HepG2 (cell line): Measurements from ENCODE around the gene APOC3. TPM values are rescaled to one million over a fixed set of nuclear protein-coding genes. Genes with fewer than 3 reads are reported as not detected.

ENCODE experiments used
- EED ChIP-seq: sonication (generic); formaldehyde crosslinking; IDR thresholded peaks from 2 replicates; pipeline ENCODE4 v1.5.0; 2020; ENCODE audit warnings: mild to moderate bottlenecking, missing genetic modification reagents
- GPBP1L1 ChIP-seq: sonication (generic); formaldehyde crosslinking; IDR thresholded peaks from 2 replicates; pipeline ENCODE4 v1.5.0; 2020; ENCODE audit warnings: mild to moderate bottlenecking, missing genetic modification reagents
- HNRNPUL1 ChIP-seq: fragments of 200-400 bp; formaldehyde crosslinking; IDR thresholded peaks from 2 replicates; pipeline ENCODE4 v1.6.1; 2017; ENCODE audit warnings: low read depth, mild to moderate bottlenecking, low read length, moderate library complexity
- POGK ChIP-seq: sonication (generic); formaldehyde crosslinking; conservative IDR thresholded peaks from 2 replicates; pipeline ENCODE4 v1.8.0; 2022; ENCODE audit warnings: mild to moderate bottlenecking, moderate library complexity, missing genetic modification reagents
- ZKSCAN8 ChIP-seq: IDR thresholded peaks from 2 replicates; pipeline ENCODE4 v1.6.1; 2016; ENCODE audit warnings: borderline replicate concordance, missing genetic modification reagents, missing compliant biosample characterization
- ZNF333 ChIP-seq: sonication (generic); formaldehyde crosslinking; IDR thresholded peaks from 2 replicates; pipeline ENCODE4 v1.4.0; 2020; ENCODE audit warnings: mild to moderate bottlenecking, missing genetic modification reagents, borderline replicate concordance
- ZNF530 ChIP-seq: sonication (generic); formaldehyde crosslinking; IDR thresholded peaks from 2 replicates; pipeline ENCODE4 v1.5.0; 2020; ENCODE audit warnings: low read depth, mild to moderate bottlenecking, missing genetic modification reagents
- ZNF75D ChIP-seq: sonication (generic); formaldehyde crosslinking; IDR thresholded peaks from 2 replicates; pipeline ENCODE4 v1.8.1; 2023; ENCODE audit warnings: missing genetic modification reagents, mild to moderate bottlenecking, borderline replicate concordance
- polyA plus RNA-seq, 8 experiments: library from polyadenylated mRNA; depleted of rRNA in 3 of 8; stranded (reverse) in 7 of 8; unstranded in 1 of 8; fragments of >200 nt; fragmentation: Illumina TruSeq in 4 of 8; extraction: Trizol in 4 of 8; gene quantifications; 2 replicates each; pipeline versions ENCODE4 v1.2.1 to v1.2.3, GENCODE V29; 2011 to 2016; ENCODE audit warnings: low read depth in 4 of 8, missing spikeins in 1 of 8, mixed read lengths in 1 of 8; ENCODE audit not compliant: insufficient read depth in 1 of 8
- total RNA-seq, 5 experiments: library from RNA; depleted of rRNA; stranded (reverse); fragments of >200 nt; fragmentation: Illumina TruSeq; extraction: Trizol; gene quantifications; 2 replicates each; pipeline ENCODE4 v1.2.3, GENCODE V29; 2016; ENCODE audit warnings: low read depth in 1 of 5
- TF ChIP-seq, protein P1 (sequence below): sonication (generic); formaldehyde crosslinking; IDR thresholded peaks from 2 replicates; pipeline ENCODE4 v1.9.0; 2021; ENCODE audit warnings: missing genetic modification reagents, mild to moderate bottlenecking, borderline replicate concordance
- TF ChIP-seq, protein P2 (sequence below): sonication (generic); formaldehyde crosslinking; IDR thresholded peaks from 2 replicates; pipeline ENCODE4 v1.9.0; 2021; ENCODE audit warnings: missing genetic modification reagents, mild to moderate bottlenecking, borderline replicate concordance
- TF ChIP-seq, protein P3 (sequence below), 2 experiments: fragments of 450-650 bp in 1 of 2; sonication (generic) in 1 of 2; formaldehyde crosslinking; IDR thresholded peaks; 2 replicates each; pipeline versions ENCODE4 v1.5.0 to v1.8.0; 2020 to 2022; ENCODE audit warnings: mild to moderate bottlenecking in 1 of 2, missing genetic modification reagents in 1 of 2

Gene APOC3
- total and polyA plus RNA-seq, 2 of the 13 experiments (the other 11 are each of a cell fraction or from before 2014, with no cell fraction given) = 314 to 687 TPM

GRCh38 chr11:116832350-116833290, 2.9 kb downstream of the APOC3 start (continued):
- TF ChIP-seq, protein P1, sequence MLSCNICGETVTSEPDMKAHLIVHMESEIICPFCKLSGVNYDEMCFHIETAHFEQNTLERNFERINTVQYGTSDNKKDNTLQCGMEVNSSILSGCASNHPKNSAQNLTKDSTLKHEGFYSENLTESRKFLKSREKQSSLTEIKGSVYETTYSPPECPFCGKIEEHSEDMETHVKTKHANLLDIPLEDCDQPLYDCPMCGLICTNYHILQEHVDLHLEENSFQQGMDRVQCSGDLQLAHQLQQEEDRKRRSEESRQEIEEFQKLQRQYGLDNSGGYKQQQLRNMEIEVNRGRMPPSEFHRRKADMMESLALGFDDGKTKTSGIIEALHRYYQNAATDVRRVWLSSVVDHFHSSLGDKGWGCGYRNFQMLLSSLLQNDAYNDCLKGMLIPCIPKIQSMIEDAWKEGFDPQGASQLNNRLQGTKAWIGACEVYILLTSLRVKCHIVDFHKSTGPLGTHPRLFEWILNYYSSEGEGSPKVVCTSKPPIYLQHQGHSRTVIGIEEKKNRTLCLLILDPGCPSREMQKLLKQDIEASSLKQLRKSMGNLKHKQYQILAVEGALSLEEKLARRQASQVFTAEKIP (CRISPR knock-in tag) = no peak
- TF ChIP-seq ZNF75D (CRISPR knock-in tag) (no peak), ZNF530 (CRISPR knock-in tag) (no peak), ZNF333 (no peak), GPBP1L1 (no peak), ZKSCAN8 (CRISPR knock-in tag) (peak; percentile 96; the same call in 1 of the 2 replicates), HNRNPUL1 (no peak), EED (no peak), POGK (peak; percentile 83)
- TF ChIP-seq, protein P2, sequence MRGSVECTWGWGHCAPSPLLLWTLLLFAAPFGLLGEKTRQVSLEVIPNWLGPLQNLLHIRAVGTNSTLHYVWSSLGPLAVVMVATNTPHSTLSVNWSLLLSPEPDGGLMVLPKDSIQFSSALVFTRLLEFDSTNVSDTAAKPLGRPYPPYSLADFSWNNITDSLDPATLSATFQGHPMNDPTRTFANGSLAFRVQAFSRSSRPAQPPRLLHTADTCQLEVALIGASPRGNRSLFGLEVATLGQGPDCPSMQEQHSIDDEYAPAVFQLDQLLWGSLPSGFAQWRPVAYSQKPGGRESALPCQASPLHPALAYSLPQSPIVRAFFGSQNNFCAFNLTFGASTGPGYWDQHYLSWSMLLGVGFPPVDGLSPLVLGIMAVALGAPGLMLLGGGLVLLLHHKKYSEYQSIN (CRISPR knock-in tag) = no peak
- TF ChIP-seq, protein P3, sequence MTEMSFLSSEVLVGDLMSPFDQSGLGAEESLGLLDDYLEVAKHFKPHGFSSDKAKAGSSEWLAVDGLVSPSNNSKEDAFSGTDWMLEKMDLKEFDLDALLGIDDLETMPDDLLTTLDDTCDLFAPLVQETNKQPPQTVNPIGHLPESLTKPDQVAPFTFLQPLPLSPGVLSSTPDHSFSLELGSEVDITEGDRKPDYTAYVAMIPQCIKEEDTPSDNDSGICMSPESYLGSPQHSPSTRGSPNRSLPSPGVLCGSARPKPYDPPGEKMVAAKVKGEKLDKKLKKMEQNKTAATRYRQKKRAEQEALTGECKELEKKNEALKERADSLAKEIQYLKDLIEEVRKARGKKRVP (CRISPR knock-in tag; IDR thresholded peaks at IDR 0.05) = peak in 1 of 2 experiments; percentile 87; a peak in 1 of 4 replicates
